ENCODE results near the gene ALG12.

The ALG12 gene

GRCh38 chr22:49917974-49918910, at the start of gene ALG12, which contains the start of gene CRELD2:
ALG12 (minus strand) TSS chr22:49918438; CDS start chr22:49913765, 4,673 bp downstream.
CRELD2 (plus strand) TSS chr22:49918634; CDS start chr22:49918770, 136 bp downstream.
- FAIRE-seq (peak; percentile 95), DNase-seq (ENCODE audit: extremely low spot score, insufficient read length, low read depth) (peak; percentile 97)

GRCh38 chr22:49967706-49968208, 49.5 kb upstream of the ALG12 start:
- FAIRE-seq (no peak), DNase-seq (ENCODE audit: extremely low spot score, insufficient read length, low read depth) (no peak)

- DNase-seq (ENCODE audit: extremely low spot score, insufficient read length, low read depth) (no peak), FAIRE-seq (no peak)
Measured at GRCh38 chr22:49966774-49967705, 48.8 kb upstream of the ALG12 start.

GRCh38 chr22:49966041-49966773, 48.0 kb upstream of the ALG12 start:
- FAIRE-seq (no peak), DNase-seq (ENCODE audit: extremely low spot score, insufficient read length, low read depth) (no peak)

- FAIRE-seq (no peak), DNase-seq (ENCODE audit: extremely low spot score, insufficient read length, low read depth) (no peak)
Measured at GRCh38 chr22:49965091-49966040, 47.1 kb upstream of the ALG12 start.

GRCh38 chr22:49964136-49965090, 46.2 kb upstream of the ALG12 start:
- no peak for FAIRE-seq
- no peak for DNase-seq (ENCODE audit: extremely low spot score, insufficient read length, low read depth)

GRCh38 chr22:49963647-49964026, 45.4 kb upstream of the ALG12 start:
- DNase-seq (ENCODE audit: extremely low spot score, insufficient read length, low read depth) (no peak), FAIRE-seq (no peak)

- DNase-seq (ENCODE audit: extremely low spot score, insufficient read length, low read depth) (no peak), FAIRE-seq (peak; percentile 5)
Measured at GRCh38 chr22:49962751-49963646, 44.8 kb upstream of the ALG12 start.

- DNase-seq (ENCODE audit: extremely low spot score, insufficient read length, low read depth): no peak
- peak; percentile 81 for FAIRE-seq
Measured at GRCh38 chr22:49962012-49962750, 43.9 kb upstream of the ALG12 start.

- DNase-seq (ENCODE audit: extremely low spot score, insufficient read length, low read depth): no peak
Measured at GRCh38 chr22:49961601-49962011, 43.4 kb upstream of the ALG12 start.

GRCh38 chr22:49961005-49961600, 42.9 kb upstream of the ALG12 start:
- FAIRE-seq (no peak), DNase-seq (ENCODE audit: extremely low spot score, insufficient read length, low read depth) (no peak)

More at GRCh38 chr22:49961601-49962011, 43.4 kb upstream of the ALG12 start:
- FAIRE-seq: no peak

GRCh38 chr22:49960159-49961004, 42.1 kb upstream of the ALG12 start, which contains the start of gene PIM3:
PIM3 (plus strand) TSS chr22:49960772; CDS start chr22:49960948, 176 bp downstream.
- FAIRE-seq (peak; percentile 95), DNase-seq (ENCODE audit: extremely low spot score, insufficient read length, low read depth) (peak; percentile 98)

GRCh38 chr22:49959782-49960158, 41.5 kb upstream of the ALG12 start:
- no peak for FAIRE-seq
- DNase-seq (ENCODE audit: extremely low spot score, insufficient read length, low read depth): no peak

GRCh38 chr22:49958931-49959781, 40.9 kb upstream of the ALG12 start:
- no peak for DNase-seq (ENCODE audit: extremely low spot score, insufficient read length, low read depth)
- no peak for FAIRE-seq

All from GM18507 (cell line).